GM06990 (cell line): ENCODE data around the gene TTC3.

ENCODE experiments used
- DNase-seq: peaks from one replicate; pipeline ENCODE4 v3.0.0-alpha.2; 2011; ENCODE audit not compliant: insufficient read length; ENCODE audit errors: extremely low read depth
- H3K27me3 ChIP-seq: replicated peaks from 2 replicates; pipeline ENCODE4 v1.6.0; 2011; ENCODE audit warnings: low read length; ENCODE audit not compliant: control insufficient read depth, insufficient read depth
- H3K36me3 ChIP-seq: 2 replicates; pipeline ENCODE4 v1.5.1; 2011; ENCODE audit warnings: low read length; ENCODE audit not compliant: control insufficient read depth, insufficient read depth
- H3K4me3 ChIP-seq: replicated peaks from 2 replicates; pipeline ENCODE4 v1.5.1; 2011; ENCODE audit warnings: low read depth, mild to moderate bottlenecking, control low read depth, low read length
- CTCF ChIP-seq: IDR thresholded peaks from 2 replicates; pipeline ENCODE4 v1.5.1; 2011; ENCODE audit warnings: low read length, control low read depth, mild to moderate bottlenecking, inconsistent platforms; ENCODE audit not compliant: insufficient read depth, poor library complexity, severe bottlenecking

Gene TTC3

GRCh38 chr21:37183749-37184148 lies 110.7 kb downstream of the TTC3 start:
- no peak for TF ChIP-seq CTCF
- peaks cover 8% of the 10 kb centered on the region for H3K36me3 ChIP-seq
- H3K27me3 ChIP-seq: no peaks in the 10 kb centered on the region
- no peak overlapping the region for H3K4me3 ChIP-seq
- DNase-seq: no peak

GRCh38 chr21:37184784-37185593 lies 111.9 kb downstream of the TTC3 start:
- TF ChIP-seq CTCF: no peak
- peaks cover 8% of the 10 kb centered on the region for H3K36me3 ChIP-seq
- H3K4me3 ChIP-seq: no peak overlapping the region
- DNase-seq: no peak
- H3K27me3 ChIP-seq: no peaks in the 10 kb centered on the region

- Histone ChIP-seq H3K4me3 (no peak overlapping the region), H3K27me3 (no peaks in the 10 kb centered on the region), H3K36me3 (peaks cover 3% of the 10 kb centered on the region)
- no peak for DNase-seq
- no peak for TF ChIP-seq CTCF
Measured at GRCh38 chr21:37186983-37187382, 113.9 kb downstream of the TTC3 start.

GRCh38 chr21:37188825-37189224 lies 115.8 kb downstream of the TTC3 start:
- no peak for DNase-seq
- H3K4me3 ChIP-seq: no peak overlapping the region
- no peaks in the 10 kb centered on the region for H3K27me3 ChIP-seq
- H3K36me3 ChIP-seq: peaks cover 4% of the 10 kb centered on the region
- TF ChIP-seq CTCF: no peak

- DNase-seq: no peak
- no peak for TF ChIP-seq CTCF
- Histone ChIP-seq H3K36me3 (peaks cover 16% of the 10 kb centered on the region), H3K27me3 (no peaks in the 10 kb centered on the region), H3K4me3 (no peak overlapping the region)
Measured at GRCh38 chr21:37192019-37192418, 119.0 kb downstream of the TTC3 start.
